Measurements from ENCODE around the gene AMFR.
A peak's percentile ranks its signal among the peaks of the same experiment; 100 is the strongest.

Gene AMFR

GRCh38 chr16:56362706-56363105 lies 62.6 kb downstream of the AMFR start:
- DNase-seq (ENCODE audit: low read depth, low spot score): no peak

- no peak for DNase-seq (ENCODE audit: low read depth, low spot score)
These were observed 63.2 kb downstream of the AMFR start for GRCh38 chr16:56362057-56362655.

GRCh38 chr16:56360117-56361008 lies 65.0 kb downstream of the AMFR start:
- no peak for DNase-seq (ENCODE audit: low read depth, low spot score)

GRCh38 chr16:56357765-56358322 lies 67.5 kb downstream of the AMFR start:
- no peak for DNase-seq (ENCODE audit: low read depth, low spot score)

GRCh38 chr16:56357241-56357764 lies 68.0 kb downstream of the AMFR start:
- DNase-seq (ENCODE audit: low read depth, low spot score): no peak

GRCh38 chr16:56356276-56357240 lies 68.8 kb downstream of the AMFR start:
- DNase-seq (ENCODE audit: low read depth, low spot score): peak; percentile 63

- DNase-seq (ENCODE audit: low read depth, low spot score): no peak
These were observed 69.5 kb downstream of the AMFR start for GRCh38 chr16:56355786-56356275.

GRCh38 chr16:56355221-56355620 lies 70.1 kb downstream of the AMFR start:
- no peak for DNase-seq (ENCODE audit: low read depth, low spot score)

- DNase-seq (ENCODE audit: low read depth, low spot score): no peak
These were observed 70.6 kb downstream of the AMFR start for GRCh38 chr16:56354746-56355145.

GRCh38 chr16:56354016-56354415 lies 71.3 kb downstream of the AMFR start:
- DNase-seq (ENCODE audit: low read depth, low spot score): no peak

GRCh38 chr16:56353054-56353921 lies 72.1 kb downstream of the AMFR start:
- DNase-seq (ENCODE audit: low read depth, low spot score): no peak

- DNase-seq (ENCODE audit: low read depth, low spot score): no peak
These were observed 72.8 kb downstream of the AMFR start for GRCh38 chr16:56352351-56353053.

GRCh38 chr16:56351481-56351880 lies 73.9 kb downstream of the AMFR start:
- DNase-seq (ENCODE audit: low read depth, low spot score): no peak

GRCh38 chr16:56350491-56351405 lies 74.6 kb downstream of the AMFR start:
- no peak for DNase-seq (ENCODE audit: low read depth, low spot score)

GRCh38 chr16:56349711-56350161 lies 75.6 kb downstream of the AMFR start:
- no peak for DNase-seq (ENCODE audit: low read depth, low spot score)

GRCh38 chr16:56349086-56349415 lies 76.3 kb downstream of the AMFR start:
- no peak for DNase-seq (ENCODE audit: low read depth, low spot score)

- no peak for DNase-seq (ENCODE audit: low read depth, low spot score)
These were observed 76.9 kb downstream of the AMFR start for GRCh38 chr16:56348168-56349085.

Data from smooth muscle cell of the brain vasculature (primary cell).